Tibial artery (tissue), 4 donors: Measurements from ENCODE around the gene CPLANE1.

ENCODE experiments used
- DNase-seq, 2 donors: peaks; one replicate each; pipeline ENCODE4 v3.0.0-alpha.2; 2019
- H3K27ac ChIP-seq, 2 donors: fragments of 200-600 bp; sonication (generic) in 1 of 2; 1 replicate in 1 of 2; 2 replicates in 1 of 2; pipeline ENCODE4 v1.5.1; 2018 to 2019; ENCODE audit warnings: mild to moderate bottlenecking in 1 of 2
- H3K27me3 ChIP-seq, 2 donors: fragments of 200-600 bp; sonication (generic) in 1 of 2; one replicate each; pipeline versions ENCODE4 v1.5.1 to v1.6.0; 2016 to 2019
- H3K36me3 ChIP-seq, 3 donors: fragments of 200-600 bp; sonication (generic) in 2 of 3; one replicate each; pipeline ENCODE4 v1.5.1; 2016 to 2019; ENCODE audit warnings: mild to moderate bottlenecking in 2 of 3
- H3K4me1 ChIP-seq, 4 donors: fragments of 200-600 bp; sonication (generic) in 2 of 4; 1 replicate in 3 of 4; 2 replicates in 1 of 4; pipeline ENCODE4 v1.5.1; 2016 to 2019
- H3K4me3 ChIP-seq, 2 donors: fragments of 200-600 bp; sonication (generic) in 1 of 2; 1 replicate in 1 of 2; 2 replicates in 1 of 2; pipeline ENCODE4 v1.5.1; 2018 to 2019; ENCODE audit warnings: mild to moderate bottlenecking in 2 of 2
- H3K9me3 ChIP-seq, 3 donors: fragments of 200-600 bp; sonication (generic) in 1 of 3; one replicate each; pipeline ENCODE4 v1.5.1; 2016 to 2019
- CTCF ChIP-seq, 2 experiments: fragments of 200-600 bp in 1 of 2; fragments of 450-650 bp in 1 of 2; IDR thresholded peaks; one replicate each; pipeline ENCODE4 v1.5.1; 2017 to 2019; ENCODE audit warnings: antibody characterized with exemption in 2 of 2, mild to moderate bottlenecking in 1 of 2, moderate library complexity in 1 of 2
- intact Hi-C: fragments of 100-400 bp; cut with DNase I; formaldehyde crosslinking; loops from one replicate; pipeline ENCODE4 v1.15.0; 2023; ENCODE audit warnings: low total_unique reads

The CPLANE1 gene

GRCh38 chr5:37255774-37256358 is 6.7 kb upstream of the CPLANE1 start:
- intact Hi-C loops = no loop called here
- H3K4me1 ChIP-seq = no peaks in the 10 kb centered on the region
- no peaks in the 10 kb centered on the region for H3K36me3 ChIP-seq
- H3K27ac ChIP-seq = no peak overlapping the region
- no peaks in the 10 kb centered on the region for H3K9me3 ChIP-seq
- TF ChIP-seq CTCF (IDR thresholded peaks at IDR 0.05) = no peak
- no peaks in the 10 kb centered on the region for H3K27me3 ChIP-seq
- no peak overlapping the region for H3K4me3 ChIP-seq
- DNase-seq = no peak

- peaks cover 0 to 7% (median 2%) of the 10 kb centered on the region in 4 donors for H3K4me1 ChIP-seq
- H3K27me3 ChIP-seq = no peaks in the 10 kb centered on the region
- no peak overlapping the region for H3K4me3 ChIP-seq
- no peak for TF ChIP-seq CTCF (IDR thresholded peaks at IDR 0.05)
- no peaks in the 10 kb centered on the region for H3K9me3 ChIP-seq
- H3K27ac ChIP-seq = no peak overlapping the region
- H3K36me3 ChIP-seq = no peaks in the 10 kb centered on the region
- no peak for DNase-seq
- intact Hi-C loops = no loop called here
Observed at GRCh38 chr5:37254581-37254980, 5.4 kb upstream of the CPLANE1 start.

- intact Hi-C loops = no loop called here
- H3K9me3 ChIP-seq = no peaks in the 10 kb centered on the region
- H3K4me1 ChIP-seq = peaks cover 0 to 26% (median 16%) of the 10 kb centered on the region in 4 donors
- no peak for TF ChIP-seq CTCF (IDR thresholded peaks at IDR 0.05)
- H3K4me3 ChIP-seq = no peak overlapping the region
- no peak for DNase-seq
- H3K27me3 ChIP-seq = no peaks in the 10 kb centered on the region
- no peaks in the 10 kb centered on the region for H3K36me3 ChIP-seq
- H3K27ac ChIP-seq = peak overlapping the region in 1 of 2 donors; percentile 19
Observed at GRCh38 chr5:37251665-37252064, 2.5 kb upstream of the CPLANE1 start.

- Histone ChIP-seq H3K9me3 (no peaks in the 10 kb centered on the region), H3K4me3 (peak overlapping the region; percentile 74 to 75), H3K27me3 (no peaks in the 10 kb centered on the region), H3K27ac (peak overlapping the region; percentile 96), H3K36me3 (no peaks in the 10 kb centered on the region), H3K4me1 (peaks cover 0 to 39% (median 17%) of the 10 kb centered on the region in 4 donors)
- intact Hi-C loops = no loop called here
- DNase-seq = no peak
- TF ChIP-seq CTCF (IDR thresholded peaks at IDR 0.05) = no peak
Observed at GRCh38 chr5:37249815-37250164, 614 bp upstream of the CPLANE1 start.

- DNase-seq = no peak
- Histone ChIP-seq H3K4me3 (peak overlapping the region; percentile 74 to 75), H3K36me3 (no peaks in the 10 kb centered on the region), H3K4me1 (peaks cover 0 to 39% (median 17%) of the 10 kb centered on the region in 4 donors), H3K27me3 (no peaks in the 10 kb centered on the region), H3K9me3 (no peaks in the 10 kb centered on the region), H3K27ac (peak overlapping the region; percentile 96)
- no peak for TF ChIP-seq CTCF (IDR thresholded peaks at IDR 0.05)
- intact Hi-C loops = no loop called here
Observed at GRCh38 chr5:37248421-37248969, 681 bp downstream of the CPLANE1 start.
